Fibroblast of lung (primary cell): ENCODE results near the gene ATRN. TPM values are rescaled to one million over a fixed set of nuclear protein-coding genes. Genes with fewer than 3 reads are reported as not detected.

ENCODE experiments used
- DNase-seq, 2 donors: peaks; one replicate each; pipeline versions ENCODE4 v3.0.0 to v3.0.0-alpha.2; 2010; ENCODE audit warnings: low read depth in 2 of 2
- H2AFZ ChIP-seq: 2 replicates; pipeline ENCODE4 v1.5.1; 2012; ENCODE audit warnings: low read length, control low read depth, inconsistent platforms
- H3K27ac ChIP-seq: 2 replicates; pipeline ENCODE4 v1.5.1; 2011; ENCODE audit warnings: low read length, control low read depth; ENCODE audit not compliant: insufficient read depth
- H3K27me3 ChIP-seq: 2 replicates; pipeline ENCODE4 v1.5.1; 2011; ENCODE audit warnings: mild to moderate bottlenecking, low read length; ENCODE audit not compliant: control insufficient read depth, insufficient read depth
- H3K36me3 ChIP-seq: 2 replicates; pipeline ENCODE4 v1.5.1; 2011; ENCODE audit warnings: low read length; ENCODE audit not compliant: control insufficient read depth, insufficient read depth
- H3K4me1 ChIP-seq: 2 replicates; pipeline ENCODE4 v1.5.1; 2011; ENCODE audit warnings: low read length; ENCODE audit not compliant: control insufficient read depth, insufficient read depth; ENCODE audit errors: extremely low read depth
- H3K4me2 ChIP-seq: 2 replicates; pipeline ENCODE4 v1.5.1; 2011; ENCODE audit warnings: low read length, control low read depth; ENCODE audit not compliant: insufficient read depth; ENCODE audit errors: extremely low read depth
- H3K4me3 ChIP-seq, 4 experiments: fragments of 200-600 bp in 1 of 4; sonication (generic) in 1 of 4; replicated peaks in 1 of 4; 2 replicates each; pipeline ENCODE4 v1.5.1; 2011 to 2016; ENCODE audit warnings: low read length in 4 of 4, low read depth in 3 of 4, mild to moderate bottlenecking in 3 of 4, control low read depth in 2 of 4, inconsistent platforms in 1 of 4, mixed read lengths in 1 of 4; ENCODE audit not compliant: insufficient read depth in 1 of 4; ENCODE audit errors: control extremely low read depth in 1 of 4
- H3K79me2 ChIP-seq: 2 replicates; pipeline ENCODE4 v1.5.1; 2012; ENCODE audit warnings: mild to moderate bottlenecking, low read length, inconsistent platforms; ENCODE audit not compliant: control insufficient read depth, insufficient read depth
- H3K9ac ChIP-seq: 2 replicates; pipeline ENCODE4 v1.5.1; 2011; ENCODE audit warnings: mild to moderate bottlenecking, low read length, control low read depth; ENCODE audit not compliant: insufficient read depth
- H3K9me3 ChIP-seq: 2 replicates; pipeline ENCODE4 v1.5.1; 2012; ENCODE audit warnings: low read depth, low read length; ENCODE audit not compliant: control insufficient read depth, insufficient read depth
- H4K20me1 ChIP-seq: 2 replicates; pipeline ENCODE4 v1.5.1; 2011; ENCODE audit warnings: low read length; ENCODE audit not compliant: control insufficient read depth, insufficient read depth; ENCODE audit errors: extremely low read depth
- CTCF ChIP-seq, 2 donors: IDR thresholded peaks in 1 of 2; conservative IDR thresholded peaks in 1 of 2; 1 replicate in 1 of 2; 2 replicates in 1 of 2; pipeline ENCODE4 v1.5.1; 2011 to 2012; ENCODE audit warnings: low read length in 2 of 2, control low read depth in 1 of 2, inconsistent platforms in 1 of 2, low read depth in 1 of 2, mild to moderate bottlenecking in 1 of 2
- EZH2 ChIP-seq: IDR thresholded peaks from 2 replicates; pipeline ENCODE4 v1.5.1; 2012; ENCODE audit warnings: low read length, control low read depth, mild to moderate bottlenecking; ENCODE audit errors: missing control alignments
- polyA plus RNA-seq, 2 donors: library from polyadenylated mRNA; depleted of rRNA in 1 of 2; stranded (reverse) in 1 of 2; unstranded in 1 of 2; fragments of >200 nt; gene quantifications; 2 replicates each; pipeline ENCODE4 v1.2.1, GENCODE V29; 2011 to 2012; ENCODE audit warnings: missing spikeins in 1 of 2
- total RNA-seq: library from RNA; depleted of rRNA; stranded (reverse); fragments of >200 nt; gene quantifications from 2 replicates; pipeline ENCODE4 v1.2.1, GENCODE V29; 2014

The ATRN gene
- total and polyA plus RNA-seq, 2 donors (not counting 1 experiment from before 2014, with no cell fraction given) = 30.6 to 48.8 TPM

GRCh38 chr20:3572151-3572550 is 101.3 kb downstream of the ATRN start:
- H3K9ac ChIP-seq = no peak overlapping the region
- DNase-seq = peak in 1 of 2 donors; percentile 25
- no peak overlapping the region for H3K4me3 ChIP-seq
- H3K27me3 ChIP-seq = no peaks in the 10 kb centered on the region
- H3K4me1 ChIP-seq = no peaks in the 10 kb centered on the region
- no peaks in the 10 kb centered on the region for H3K79me2 ChIP-seq
- no peaks in the 10 kb centered on the region for H4K20me1 ChIP-seq
- no peak for TF ChIP-seq CTCF (conservative IDR thresholded peaks at IDR 0.05 in 1 of 2, IDR thresholded peaks at IDR 0.05 in 1 of 2; ENCODE audit: low read depth in 1 of 2, low read length in 2 of 2)
- no peak for TF ChIP-seq EZH2
- no peak overlapping the region for H3K4me2 ChIP-seq
- H3K36me3 ChIP-seq = peaks cover 2% of the 10 kb centered on the region
- H3K9me3 ChIP-seq = no peaks in the 10 kb centered on the region
- H2AFZ ChIP-seq = no peak overlapping the region
- H3K27ac ChIP-seq = no peak overlapping the region

GRCh38 chr20:3576363-3576762 is 105.5 kb downstream of the ATRN start:
- no peak for TF ChIP-seq CTCF (conservative IDR thresholded peaks at IDR 0.05 in 1 of 2, IDR thresholded peaks at IDR 0.05 in 1 of 2; ENCODE audit: low read depth in 1 of 2, low read length in 2 of 2)
- no peak for TF ChIP-seq EZH2
- H3K79me2 ChIP-seq = no peaks in the 10 kb centered on the region

GRCh38 chr20:3577366-3577765 is 106.5 kb downstream of the ATRN start:
- H3K9me3 ChIP-seq = no peaks in the 10 kb centered on the region
- H3K9ac ChIP-seq = no peak overlapping the region
- H4K20me1 ChIP-seq = no peaks in the 10 kb centered on the region
- H3K79me2 ChIP-seq = no peaks in the 10 kb centered on the region
- no peaks in the 10 kb centered on the region for H3K27me3 ChIP-seq
- no peak overlapping the region for H3K4me3 ChIP-seq
- no peak for DNase-seq
- no peaks in the 10 kb centered on the region for H3K4me1 ChIP-seq
- no peak overlapping the region for H3K27ac ChIP-seq
- no peak overlapping the region for H3K4me2 ChIP-seq
- H3K36me3 ChIP-seq = no peaks in the 10 kb centered on the region
- H2AFZ ChIP-seq = no peak overlapping the region
- no peak for TF ChIP-seq EZH2
- TF ChIP-seq CTCF (conservative IDR thresholded peaks at IDR 0.05 in 1 of 2, IDR thresholded peaks at IDR 0.05 in 1 of 2; ENCODE audit: low read depth in 1 of 2, low read length in 2 of 2) = no peak

More at GRCh38 chr20:3576363-3576762, 105.5 kb downstream of the ATRN start:
- no peaks in the 10 kb centered on the region for H4K20me1 ChIP-seq
- no peak overlapping the region for H3K4me2 ChIP-seq
- H2AFZ ChIP-seq = no peak overlapping the region
- H3K36me3 ChIP-seq = no peaks in the 10 kb centered on the region
- H3K4me1 ChIP-seq = no peaks in the 10 kb centered on the region
- H3K27me3 ChIP-seq = no peaks in the 10 kb centered on the region
- no peak overlapping the region for H3K27ac ChIP-seq
- no peaks in the 10 kb centered on the region for H3K9me3 ChIP-seq
- DNase-seq = no peak
- H3K9ac ChIP-seq = no peak overlapping the region
- H3K4me3 ChIP-seq = no peak overlapping the region
